Lower leg skin (tissue), 4 donors: Measurements from ENCODE around the gene TENT4A. TPM values are rescaled to one million over a fixed set of nuclear protein-coding genes. Genes with fewer than 3 reads are reported as not detected.

Source experiments
- DNase-seq, 2 donors: peaks; one replicate each; pipeline ENCODE4 v3.0.0-alpha.2; 2019; ENCODE audit warnings: low spot score in 2 of 2
- H3K4me3 ChIP-seq: fragments of 200-600 bp; sonication (generic); 2 replicates; pipeline ENCODE4 v1.5.1; 2017; ENCODE audit warnings: mild to moderate bottlenecking, low read depth; ENCODE audit not compliant: poor library complexity, severe bottlenecking
- POLR2A ChIP-seq, 2 donors: fragments of 450-650 bp; IDR thresholded peaks; one replicate each; pipeline ENCODE4 v1.6.1; 2016 to 2017; ENCODE audit warnings: antibody characterized with exemption in 2 of 2, mild to moderate bottlenecking in 1 of 2, moderate library complexity in 1 of 2
- WGBS, 2 donors: methylation state at CpG; one replicate each; pipeline ENCODE4 v1.1.5; 2018; 5-methylcytosine and 5-hydroxymethylcytosine counted together
- intact Hi-C: fragments of 100-400 bp; cut with DNase I; formaldehyde crosslinking; loops from one replicate; pipeline ENCODE4 v1.15.0; 2023; ENCODE audit warnings: low total_unique reads
- total RNA-seq, 4 donors: library from RNA; depleted of rRNA; stranded (reverse); fragments of >200 nt; gene quantifications; one replicate each; pipeline ENCODE4 v1.1.0, GENCODE V29; 2016
- TF ChIP-seq, protein P1 (sequence below), 3 donors: fragments of 450-650 bp; IDR thresholded peaks; one replicate each; pipeline ENCODE4 v1.5.1; 2016; ENCODE audit warnings: antibody characterized with exemption in 3 of 3, mild to moderate bottlenecking in 3 of 3, moderate library complexity in 2 of 3

TENT4A gene
- total RNA-seq, 4 donors from 2014 or later = 12.9 to 51.6 (median 21.6) TPM

DNA sequence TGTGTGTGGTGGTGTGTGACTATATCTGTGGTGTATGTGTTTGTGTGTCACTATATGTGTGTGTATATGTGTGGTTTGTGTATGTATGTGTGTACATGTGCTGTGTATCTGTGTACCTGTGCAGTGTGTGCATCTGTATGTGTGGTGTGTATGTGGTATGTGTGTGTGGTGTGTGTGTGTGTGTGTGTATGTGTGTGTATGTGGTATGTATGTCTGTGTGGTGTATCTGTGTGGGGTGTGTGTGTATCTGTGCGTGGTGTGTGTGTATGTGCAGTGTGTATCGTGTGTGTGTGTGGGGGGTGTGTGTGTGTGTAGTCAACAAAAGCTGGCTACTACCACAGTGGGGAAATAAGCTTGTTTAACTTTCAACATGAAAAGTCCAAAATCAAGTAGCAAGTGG lies 31.6 kb upstream of the TENT4A start:
- DNase-seq = no peak
- no peak overlapping the region for H3K4me3 ChIP-seq
- 38 to 88% methylated on average over 2 of the region's 2 CpGs for WGBS, 2 donors
- intact Hi-C loops = no loop called here
- TF ChIP-seq, protein P1, sequence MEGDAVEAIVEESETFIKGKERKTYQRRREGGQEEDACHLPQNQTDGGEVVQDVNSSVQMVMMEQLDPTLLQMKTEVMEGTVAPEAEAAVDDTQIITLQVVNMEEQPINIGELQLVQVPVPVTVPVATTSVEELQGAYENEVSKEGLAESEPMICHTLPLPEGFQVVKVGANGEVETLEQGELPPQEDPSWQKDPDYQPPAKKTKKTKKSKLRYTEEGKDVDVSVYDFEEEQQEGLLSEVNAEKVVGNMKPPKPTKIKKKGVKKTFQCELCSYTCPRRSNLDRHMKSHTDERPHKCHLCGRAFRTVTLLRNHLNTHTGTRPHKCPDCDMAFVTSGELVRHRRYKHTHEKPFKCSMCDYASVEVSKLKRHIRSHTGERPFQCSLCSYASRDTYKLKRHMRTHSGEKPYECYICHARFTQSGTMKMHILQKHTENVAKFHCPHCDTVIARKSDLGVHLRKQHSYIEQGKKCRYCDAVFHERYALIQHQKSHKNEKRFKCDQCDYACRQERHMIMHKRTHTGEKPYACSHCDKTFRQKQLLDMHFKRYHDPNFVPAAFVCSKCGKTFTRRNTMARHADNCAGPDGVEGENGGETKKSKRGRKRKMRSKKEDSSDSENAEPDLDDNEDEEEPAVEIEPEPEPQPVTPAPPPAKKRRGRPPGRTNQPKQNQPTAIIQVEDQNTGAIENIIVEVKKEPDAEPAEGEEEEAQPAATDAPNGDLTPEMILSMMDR (IDR thresholded peaks at IDR 0.05) = peak in 1 of 3 donors; percentile 12
- TF ChIP-seq POLR2A (IDR thresholded peaks at IDR 0.05) = no peak

DNA sequence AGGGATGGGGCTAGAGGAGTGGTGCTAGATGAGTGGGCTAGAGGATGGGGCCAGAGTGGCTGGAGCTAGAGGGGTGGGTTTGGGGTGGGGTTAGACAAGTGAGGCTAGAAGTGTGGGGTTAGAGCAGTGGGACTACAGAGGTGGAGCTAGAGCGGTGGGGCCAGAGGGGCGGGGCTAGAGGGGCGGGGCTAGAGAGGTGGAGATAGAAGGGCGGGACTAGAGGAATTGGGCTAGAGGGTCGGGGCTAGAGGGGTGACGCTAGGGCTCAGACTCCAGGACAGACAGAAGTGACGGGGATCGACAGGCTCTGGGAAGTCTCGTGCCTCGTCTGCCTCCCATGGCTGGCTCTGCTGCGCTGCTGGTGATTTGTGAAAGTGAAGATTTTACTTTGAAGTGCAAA lies 31.0 kb upstream of the TENT4A start:
- TF ChIP-seq, protein P1 (IDR thresholded peaks at IDR 0.05) = no peak
- no peak for TF ChIP-seq POLR2A (IDR thresholded peaks at IDR 0.05)
- H3K4me3 ChIP-seq = no peak overlapping the region
- 56 to 61% methylated on average over 11 of the region's 11 CpGs for WGBS, 2 donors
- intact Hi-C loops = no loop called here
- no peak for DNase-seq

GRCh38 chr5:6683241-6683640 lies 30.0 kb upstream of the TENT4A start:
- 79 to 94% methylated on average over 8 of the region's 8 CpGs for WGBS, 2 donors
- no peak for DNase-seq
- intact Hi-C loops = no loop called here
- no peak overlapping the region for H3K4me3 ChIP-seq
- TF ChIP-seq, protein P1 (IDR thresholded peaks at IDR 0.05) = no peak
- TF ChIP-seq POLR2A (IDR thresholded peaks at IDR 0.05) = no peak

DNA sequence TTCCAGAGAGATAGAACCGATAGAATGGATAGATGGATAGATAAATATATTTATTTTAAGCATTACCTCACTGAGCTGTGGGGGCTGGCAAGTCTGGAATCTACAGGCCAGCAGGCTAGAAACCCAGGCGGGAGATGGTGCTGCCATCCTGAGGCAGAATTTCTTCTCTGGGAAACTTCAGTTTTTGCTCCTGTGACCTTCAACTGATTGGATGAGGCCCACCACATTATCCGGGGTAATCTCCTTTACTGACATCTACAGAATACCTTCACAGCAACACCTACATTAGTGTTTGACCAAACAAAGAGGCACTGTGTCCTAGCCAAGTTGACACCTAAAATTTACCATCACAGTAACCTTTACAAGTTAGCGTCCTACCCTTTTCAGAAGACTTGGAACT lies 29.2 kb upstream of the TENT4A start:
- intact Hi-C loops = no loop called here
- 81 to 89% methylated on average over 4 of the region's 4 CpGs for WGBS, 2 donors
- DNase-seq = no peak
- no peak overlapping the region for H3K4me3 ChIP-seq
- TF ChIP-seq, protein P1 (IDR thresholded peaks at IDR 0.05) = no peak

DNA sequence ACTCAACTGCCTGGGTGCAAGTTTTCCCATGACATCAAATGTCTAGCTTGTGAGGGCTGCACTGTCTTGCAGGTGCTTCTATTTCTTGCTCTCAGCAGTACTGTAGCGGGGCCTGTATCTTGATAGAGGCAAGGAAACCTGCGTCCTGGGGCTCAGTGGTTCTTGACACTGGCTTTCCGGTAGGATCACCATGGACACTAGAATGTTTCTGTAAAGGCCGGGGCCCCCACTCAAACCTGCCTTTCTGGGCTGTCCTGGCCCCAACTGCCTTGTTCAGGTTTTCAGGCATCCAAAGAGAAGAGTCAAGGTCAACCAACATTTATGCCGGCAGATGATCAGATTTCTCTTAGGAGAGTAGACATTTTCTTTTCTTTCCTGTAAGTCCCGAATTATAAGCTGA lies 26.7 kb upstream of the TENT4A start:
- 51 to 53% methylated on average over 6 of the region's 6 CpGs for WGBS, 2 donors
- intact Hi-C loops = no loop called here
- TF ChIP-seq, protein P1 (IDR thresholded peaks at IDR 0.05) = no peak
- TF ChIP-seq POLR2A (IDR thresholded peaks at IDR 0.05) = no peak
- H3K4me3 ChIP-seq = no peak overlapping the region
- DNase-seq = no peak

DNA sequence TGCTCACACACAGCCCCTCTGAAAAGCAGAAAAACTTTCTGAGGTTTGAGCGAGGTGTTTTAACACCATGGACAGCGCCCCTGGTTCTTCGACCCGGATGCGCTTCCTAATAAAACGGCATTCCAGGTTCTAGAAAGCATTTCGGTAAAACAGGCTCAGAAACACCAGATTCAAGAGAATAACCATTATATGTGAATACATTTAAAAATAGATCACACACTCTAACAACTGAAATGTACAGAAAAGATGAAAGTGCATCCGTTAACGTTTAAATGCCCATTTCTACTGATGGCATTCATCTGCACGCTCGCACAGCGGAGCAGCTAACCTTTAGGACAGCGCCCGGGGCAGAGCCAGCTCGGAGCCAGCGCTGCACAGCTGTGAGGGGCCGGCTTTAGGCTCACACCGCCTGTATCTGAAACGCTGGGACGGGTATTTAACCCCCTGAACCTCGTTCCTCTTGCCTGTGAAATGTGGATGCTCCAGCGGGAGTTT lies 26.3 kb upstream of the TENT4A start:
- 4 to 6% methylated on average over 22 of the region's 22 CpGs for whole genome bisulfite sequencing, 2 donors
- TF ChIP-seq, protein P1 (IDR thresholded peaks at IDR 0.05) = no peak
- no peak for TF ChIP-seq POLR2A (IDR thresholded peaks at IDR 0.05)
- no peak overlapping the region for H3K4me3 ChIP-seq
- intact Hi-C loops = no loop called here
- DNase-seq = no peak
